Inflammatory macrophage (primary cell): Measurements from ENCODE around the gene AMIGO1.

ENCODE experiments used
- DNase-seq, 2 donors: peaks; one replicate each; pipeline ENCODE4 v3.0.0-alpha.2; 2020 to 2022
- total RNA-seq, 18 experiments: gene quantifications; one replicate each; lab custom pipeline; 2026; ENCODE audit warnings: mixed read lengths in 6 of 18, inconsistent platforms in 2 of 18; lab: John Stamatoyannopoulos, UW

AMIGO1 gene, protein sequence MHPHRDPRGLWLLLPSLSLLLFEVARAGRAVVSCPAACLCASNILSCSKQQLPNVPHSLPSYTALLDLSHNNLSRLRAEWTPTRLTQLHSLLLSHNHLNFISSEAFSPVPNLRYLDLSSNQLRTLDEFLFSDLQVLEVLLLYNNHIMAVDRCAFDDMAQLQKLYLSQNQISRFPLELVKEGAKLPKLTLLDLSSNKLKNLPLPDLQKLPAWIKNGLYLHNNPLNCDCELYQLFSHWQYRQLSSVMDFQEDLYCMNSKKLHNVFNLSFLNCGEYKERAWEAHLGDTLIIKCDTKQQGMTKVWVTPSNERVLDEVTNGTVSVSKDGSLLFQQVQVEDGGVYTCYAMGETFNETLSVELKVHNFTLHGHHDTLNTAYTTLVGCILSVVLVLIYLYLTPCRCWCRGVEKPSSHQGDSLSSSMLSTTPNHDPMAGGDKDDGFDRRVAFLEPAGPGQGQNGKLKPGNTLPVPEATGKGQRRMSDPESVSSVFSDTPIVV
- 0.16 to 8.3 (median 3.4) reads per million in 18 experiments for total RNA-seq

DNA sequence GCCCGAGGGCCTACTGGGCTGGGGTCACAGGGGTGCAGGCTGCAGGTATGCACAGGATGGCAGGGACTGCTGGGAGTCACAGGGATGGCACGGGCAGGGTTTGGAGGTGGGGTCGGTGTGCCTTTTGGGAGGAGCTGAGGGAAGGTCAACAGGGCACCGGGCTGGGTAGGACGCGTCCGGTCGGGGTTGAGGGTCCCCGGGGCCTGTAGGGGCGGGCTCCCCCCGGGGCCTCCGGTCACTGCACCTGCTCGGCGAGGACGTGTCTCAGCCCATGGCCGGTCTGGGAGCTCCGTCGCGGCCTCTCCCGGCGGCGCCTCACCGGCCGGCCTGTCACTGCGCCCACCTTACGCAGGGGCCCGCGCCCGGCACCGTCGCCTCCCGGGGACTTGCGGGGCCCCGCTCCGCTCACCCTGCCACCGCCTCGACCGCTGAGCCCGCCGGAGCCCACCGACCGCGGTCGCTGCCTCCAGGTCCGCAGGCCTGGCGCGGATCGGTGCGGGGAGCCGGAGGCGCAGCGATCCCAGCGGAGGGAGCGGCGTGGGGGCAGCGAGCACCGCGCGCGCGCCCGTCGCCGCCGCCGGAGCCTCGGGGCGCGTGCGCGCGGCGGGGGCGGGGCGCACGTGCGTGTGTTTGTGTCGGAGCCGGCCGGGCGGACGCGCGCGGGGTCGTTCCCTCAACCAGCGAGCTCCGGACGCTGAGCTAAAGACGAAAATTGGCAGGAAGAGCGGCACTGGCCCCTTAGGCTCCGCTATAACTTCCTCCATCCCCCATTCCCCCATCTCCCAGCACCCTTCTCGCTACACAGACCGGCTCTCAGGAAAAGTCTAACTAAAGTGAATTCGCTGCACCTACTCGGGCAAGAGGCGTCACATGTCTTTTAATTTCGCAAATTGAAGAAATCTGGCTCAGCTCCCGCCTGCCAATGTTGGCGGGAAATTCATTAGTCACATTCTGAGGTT lies at the start of gene AMIGO1:
AMIGO1 (minus strand) TSS at position 552 of the 959 bp plus-strand sequence. CDS start 815 bp downstream, outside the sequence.
- DNase-seq: peak; percentile 33 to 44

DNA sequence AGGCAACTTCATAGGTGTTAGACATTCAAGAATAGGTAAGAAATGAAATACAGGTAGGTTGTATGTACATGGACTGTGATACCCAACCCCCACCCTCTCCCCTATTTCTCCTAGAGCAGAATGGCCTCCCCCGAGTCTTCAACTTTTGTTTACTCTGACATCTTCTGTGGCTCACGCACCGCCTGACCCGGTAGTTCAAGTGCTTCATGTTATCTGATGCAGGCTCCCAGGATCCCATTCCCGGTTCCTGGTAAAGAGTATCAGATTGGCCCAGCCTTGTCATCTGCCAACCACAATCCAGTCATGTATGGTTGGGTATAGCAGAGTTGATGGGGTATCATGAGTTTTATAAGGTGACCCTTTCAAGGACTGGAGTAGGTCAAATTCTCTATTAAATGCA lies 48.0 kb upstream of the AMIGO1 start:
- DNase-seq: no peak

DNA sequence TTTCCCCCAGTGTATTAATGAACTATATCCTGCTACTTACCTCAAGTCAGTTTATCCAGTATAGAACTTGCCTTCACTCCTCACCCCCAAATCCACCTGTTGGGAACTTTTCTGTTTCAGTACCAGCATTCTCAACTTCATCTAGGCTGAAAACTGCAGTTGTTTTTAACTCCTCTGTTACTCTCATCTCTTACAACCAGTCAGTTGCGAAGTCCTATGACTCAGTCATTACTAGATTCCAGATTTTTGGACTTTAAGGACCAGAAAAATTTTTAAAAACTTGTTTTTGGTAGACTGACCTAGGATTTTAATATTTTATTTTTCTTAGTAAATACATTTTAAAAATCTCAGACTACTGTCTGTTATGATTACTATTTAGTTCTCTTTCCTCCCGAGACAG lies 47.0 kb upstream of the AMIGO1 start:
- DNase-seq: no peak

DNA sequence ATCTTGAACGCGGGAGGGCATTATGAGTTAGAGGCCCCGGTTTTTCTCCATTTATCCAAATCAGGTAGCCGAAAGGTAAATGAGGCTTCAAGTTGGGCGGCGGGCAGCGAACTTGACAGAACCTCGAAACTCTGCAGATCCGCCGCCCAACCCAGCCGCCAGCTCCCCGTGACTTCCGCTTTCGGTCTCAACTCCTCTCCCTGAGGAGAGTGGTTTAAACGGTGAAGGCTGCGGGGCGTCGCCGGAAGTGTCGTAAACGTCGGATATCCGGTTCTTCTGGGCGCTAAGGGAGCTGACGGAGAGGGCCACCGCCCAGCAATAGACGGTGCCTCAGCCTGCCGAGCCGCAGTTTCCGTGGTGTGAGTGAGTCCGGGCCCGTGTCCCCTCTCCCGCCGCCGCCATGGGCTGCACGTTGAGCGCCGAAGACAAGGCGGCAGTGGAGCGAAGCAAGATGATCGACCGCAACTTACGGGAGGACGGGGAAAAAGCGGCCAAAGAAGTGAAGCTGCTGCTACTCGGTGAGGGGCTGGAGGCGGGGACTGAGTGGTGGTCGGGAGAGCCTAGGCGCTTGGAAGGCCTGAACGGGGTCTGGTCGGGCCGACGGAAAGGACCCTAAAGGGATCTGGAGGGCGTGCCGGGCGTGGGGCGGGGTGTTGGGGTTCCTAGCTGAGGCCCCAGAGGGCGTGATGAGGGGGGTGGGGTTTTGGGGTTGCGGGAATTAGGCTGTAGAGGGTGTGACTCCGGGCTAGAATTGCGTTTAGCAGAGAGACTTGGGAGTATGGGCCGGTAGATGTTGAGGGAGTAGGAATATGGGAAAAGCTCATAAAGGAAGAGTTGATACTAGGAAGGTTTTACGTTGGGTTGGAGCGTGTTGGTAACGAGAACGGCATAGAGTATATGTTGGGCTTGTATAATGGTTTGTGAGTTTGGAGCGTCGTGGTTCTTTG lies 39.1 kb upstream of the AMIGO1 start, which contains the start of gene GNAI3:
GNAI3 (plus strand) TSS at position 295 of the 947 bp plus-strand sequence; CDS start at position 401, 106 bp downstream.
- peak; percentile 97 to 98 for DNase-seq

DNA sequence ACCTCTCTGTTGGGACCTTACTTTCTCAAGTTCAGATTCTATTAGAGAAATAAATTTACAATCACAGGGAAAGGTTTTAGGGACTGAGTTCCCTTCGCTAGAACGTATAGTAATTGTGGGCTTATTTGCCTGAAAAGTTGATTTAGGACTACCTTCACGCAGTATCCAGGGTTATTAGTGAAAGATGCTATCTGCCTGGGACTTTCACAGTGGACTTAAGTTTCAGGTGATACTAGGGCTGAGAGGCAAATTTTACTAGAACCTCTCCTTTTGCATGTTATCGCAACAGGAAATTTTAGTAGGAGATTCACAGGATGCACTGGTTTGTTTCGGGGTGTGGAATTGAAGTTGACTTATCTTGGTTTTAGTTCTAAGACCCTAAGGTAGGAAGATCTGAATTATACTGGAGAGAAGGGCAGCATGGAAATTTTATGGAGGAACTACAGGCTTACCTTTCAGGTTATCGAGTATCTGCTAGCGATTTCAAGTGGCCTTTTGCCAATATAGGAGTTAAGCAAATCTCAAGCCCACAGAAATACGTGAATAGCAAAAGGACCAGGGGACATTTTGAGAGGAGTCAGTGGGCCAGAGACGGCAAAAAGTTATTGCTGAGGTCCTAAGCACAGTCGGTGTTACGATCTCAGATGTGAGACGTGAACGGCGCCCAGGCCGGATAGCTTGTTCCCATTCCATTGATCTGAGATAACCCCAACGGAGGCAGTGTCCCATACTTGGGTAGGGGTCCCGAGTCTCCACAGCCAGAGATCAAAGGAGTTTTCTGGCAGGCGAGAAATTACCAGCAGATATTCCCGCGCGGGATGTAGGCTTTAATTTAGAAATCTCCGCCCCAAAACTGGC lies 38.2 kb upstream of the AMIGO1 start:
- peak; percentile 12 to 36 for DNase-seq

DNA sequence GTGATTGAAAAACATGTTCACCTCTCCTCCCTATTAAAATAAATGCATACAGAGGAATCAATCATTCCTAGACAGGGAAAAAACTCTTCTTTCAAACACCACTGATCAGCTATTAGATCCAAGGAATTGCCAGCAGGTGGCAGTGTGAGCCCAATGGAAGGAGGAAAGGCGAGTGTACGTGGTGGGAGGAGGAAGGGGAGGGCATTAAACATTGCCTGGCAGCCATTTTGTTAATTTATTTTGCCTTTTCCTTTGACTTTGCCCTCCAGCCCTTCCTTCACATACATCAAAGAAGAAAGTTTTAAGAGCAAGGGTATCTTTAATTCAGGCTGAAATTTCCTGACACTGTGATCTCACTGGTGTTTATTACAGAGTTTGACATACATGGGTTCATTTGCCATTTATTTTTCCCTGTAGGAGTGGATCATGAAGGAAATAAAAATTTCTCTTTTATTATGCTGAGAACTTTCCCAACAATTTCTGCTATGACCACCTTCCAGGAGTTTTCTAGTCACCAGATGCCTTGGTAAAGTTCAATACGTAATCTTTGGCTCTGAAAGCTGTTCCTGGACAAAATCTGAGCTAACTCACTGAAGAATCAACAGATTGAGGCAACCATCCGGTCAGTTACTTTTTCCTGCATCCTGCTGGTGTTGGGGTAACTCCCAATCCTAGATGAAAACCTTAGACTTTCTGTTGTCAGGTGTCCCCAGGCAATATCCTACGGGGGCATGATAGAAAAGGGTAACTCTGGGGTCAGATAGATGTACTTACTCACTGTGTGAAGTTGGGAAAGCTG lies 37.0 kb upstream of the AMIGO1 start:
- peak; percentile 91 to 94 for DNase-seq

DNA sequence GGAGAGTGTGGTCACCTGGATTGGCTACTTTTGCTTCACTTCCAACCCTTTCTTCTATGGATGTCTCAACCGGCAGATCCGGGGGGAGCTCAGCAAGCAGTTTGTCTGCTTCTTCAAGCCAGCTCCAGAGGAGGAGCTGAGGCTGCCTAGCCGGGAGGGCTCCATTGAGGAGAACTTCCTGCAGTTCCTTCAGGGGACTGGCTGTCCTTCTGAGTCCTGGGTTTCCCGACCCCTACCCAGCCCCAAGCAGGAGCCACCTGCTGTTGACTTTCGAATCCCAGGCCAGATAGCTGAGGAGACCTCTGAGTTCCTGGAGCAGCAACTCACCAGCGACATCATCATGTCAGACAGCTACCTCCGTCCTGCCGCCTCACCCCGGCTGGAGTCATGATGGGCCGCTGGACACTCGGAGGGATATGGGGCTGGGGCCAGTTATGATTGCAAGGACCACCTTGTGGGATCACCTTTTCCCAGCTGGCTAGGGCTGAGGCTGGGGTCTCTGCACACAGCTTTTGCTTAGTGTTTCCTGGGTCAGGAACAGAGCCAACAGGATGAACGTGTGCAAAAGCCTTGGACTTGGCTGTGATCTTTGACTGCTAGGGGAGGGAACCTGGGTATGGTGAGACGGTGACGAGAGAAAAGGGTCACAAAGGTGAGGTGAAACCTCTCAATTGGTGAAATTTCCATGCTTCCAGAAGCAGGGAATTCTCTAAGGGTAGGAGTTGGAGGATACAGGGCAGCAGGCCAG lies 34.6 kb upstream of the AMIGO1 start:
- no peak for DNase-seq

DNA sequence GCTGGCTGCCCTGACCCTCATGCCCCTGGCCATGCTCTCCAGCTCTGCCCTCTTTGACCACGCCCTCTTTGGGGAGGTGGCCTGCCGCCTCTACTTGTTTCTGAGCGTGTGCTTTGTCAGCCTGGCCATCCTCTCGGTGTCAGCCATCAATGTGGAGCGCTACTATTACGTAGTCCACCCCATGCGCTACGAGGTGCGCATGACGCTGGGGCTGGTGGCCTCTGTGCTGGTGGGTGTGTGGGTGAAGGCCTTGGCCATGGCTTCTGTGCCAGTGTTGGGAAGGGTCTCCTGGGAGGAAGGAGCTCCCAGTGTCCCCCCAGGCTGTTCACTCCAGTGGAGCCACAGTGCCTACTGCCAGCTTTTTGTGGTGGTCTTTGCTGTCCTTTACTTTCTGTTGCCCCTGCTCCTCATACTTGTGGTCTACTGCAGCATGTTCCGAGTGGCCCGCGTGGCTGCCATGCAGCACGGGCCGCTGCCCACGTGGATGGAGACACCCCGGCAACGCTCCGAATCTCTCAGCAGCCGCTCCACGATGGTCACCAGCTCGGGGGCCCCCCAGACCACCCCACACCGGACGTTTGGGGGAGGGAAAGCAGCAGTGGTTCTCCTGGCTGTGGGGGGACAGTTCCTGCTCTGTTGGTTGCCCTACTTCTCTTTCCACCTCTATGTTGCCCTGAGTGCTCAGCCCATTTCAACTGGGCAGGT lies 33.9 kb upstream of the AMIGO1 start:
- no peak for DNase-seq

DNA sequence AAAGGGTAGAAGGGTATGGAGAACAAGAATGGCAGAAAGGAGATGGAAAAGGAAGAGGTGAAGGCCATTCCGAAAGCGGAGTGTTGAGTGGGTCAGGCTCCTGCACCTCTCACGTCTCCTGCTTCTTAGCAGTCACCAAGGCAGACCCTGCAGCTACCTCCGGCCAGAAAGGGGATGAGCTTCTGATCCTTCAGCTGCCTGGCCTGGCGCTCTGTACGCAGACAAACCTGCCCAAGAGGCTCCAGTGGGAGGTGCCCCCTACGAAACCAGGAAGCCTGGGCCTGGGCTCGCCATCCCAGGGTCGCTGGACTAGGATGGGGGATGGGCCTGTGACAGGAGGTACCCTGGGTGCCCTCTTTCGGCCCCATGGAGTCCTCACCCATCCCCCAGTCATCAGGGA lies 33.1 kb upstream of the AMIGO1 start:
- no peak for DNase-seq

DNA sequence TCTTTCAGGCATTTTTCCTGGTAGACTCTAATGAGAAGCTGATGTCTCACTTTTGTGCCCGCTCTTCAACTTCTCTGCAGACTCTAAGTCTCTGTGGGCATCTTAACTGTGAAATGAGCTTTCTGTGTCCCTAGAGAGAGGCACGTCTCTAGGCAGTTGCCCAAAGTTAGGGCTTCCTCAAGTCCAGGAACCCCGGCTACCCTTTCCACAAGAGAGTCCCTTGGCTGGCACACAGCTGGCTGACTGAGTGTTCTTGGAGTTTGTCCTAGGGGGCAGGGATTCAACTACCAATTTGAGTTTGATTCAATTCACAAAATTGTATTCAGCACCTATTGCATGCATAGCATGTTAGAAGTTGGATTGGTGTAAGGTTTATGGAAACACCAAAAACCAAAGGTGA lies 31.6 kb upstream of the AMIGO1 start:
- DNase-seq: no peak

DNA sequence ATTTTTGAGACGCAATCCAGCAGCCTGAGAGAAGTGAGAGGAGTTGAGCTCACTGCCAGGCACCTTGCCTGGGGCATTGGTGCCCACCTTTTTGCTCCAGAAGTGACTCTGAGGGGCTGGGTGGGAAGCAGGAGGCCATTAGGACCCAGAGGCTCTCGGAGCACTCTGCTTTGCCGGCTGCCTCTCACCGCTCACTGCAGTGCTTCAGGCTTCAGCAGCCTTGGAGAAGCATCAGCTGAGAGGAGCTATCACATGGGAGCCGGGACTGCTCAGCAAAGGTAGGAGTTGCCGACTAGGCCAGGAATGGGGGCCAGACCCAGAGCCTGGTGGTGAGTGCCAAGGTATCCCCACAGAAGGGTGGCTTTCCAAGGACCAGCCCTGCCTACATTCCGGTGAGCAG lies 30.1 kb upstream of the AMIGO1 start, which contains the start of gene GPR61:
GPR61 (plus strand) TSS at position 197 of the 400 bp plus-strand sequence. CDS start 3,151 bp downstream, outside the sequence.
- DNase-seq: no peak

DNA sequence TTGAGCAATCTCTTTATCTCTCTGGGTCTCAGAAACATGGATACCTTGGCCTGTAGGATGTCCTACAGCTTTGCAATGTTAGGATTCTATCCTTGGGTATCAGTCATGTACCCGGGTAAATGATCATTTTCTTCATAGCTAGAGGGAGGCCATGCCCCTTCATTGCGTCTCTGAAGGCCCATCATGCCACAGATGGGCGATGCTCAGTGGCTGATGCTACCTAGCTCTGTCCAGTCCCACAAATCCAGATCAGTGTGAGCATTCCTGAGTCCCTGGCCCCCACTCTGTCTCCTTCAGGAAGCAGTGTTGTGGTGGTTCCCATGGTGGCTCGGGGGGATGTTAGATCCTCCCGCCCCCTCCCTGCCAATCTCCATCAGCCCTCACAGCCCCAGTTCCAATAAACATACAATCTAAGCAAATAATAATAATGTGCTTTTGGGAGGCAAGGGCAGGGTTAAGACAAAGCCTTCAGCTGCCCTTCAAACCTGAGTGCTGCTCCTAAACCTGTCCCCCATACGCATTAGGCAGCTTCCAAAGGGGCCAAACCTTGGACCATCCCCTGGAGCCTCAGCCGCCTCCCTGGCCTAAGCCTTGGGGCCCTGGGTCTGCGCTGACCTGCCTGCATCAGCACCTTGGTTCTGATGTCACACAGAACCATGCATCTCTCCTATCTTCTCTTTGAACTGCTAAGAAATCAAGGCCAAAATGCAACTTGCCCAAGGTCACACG lies 29.5 kb upstream of the AMIGO1 start:
- no peak for DNase-seq

DNA sequence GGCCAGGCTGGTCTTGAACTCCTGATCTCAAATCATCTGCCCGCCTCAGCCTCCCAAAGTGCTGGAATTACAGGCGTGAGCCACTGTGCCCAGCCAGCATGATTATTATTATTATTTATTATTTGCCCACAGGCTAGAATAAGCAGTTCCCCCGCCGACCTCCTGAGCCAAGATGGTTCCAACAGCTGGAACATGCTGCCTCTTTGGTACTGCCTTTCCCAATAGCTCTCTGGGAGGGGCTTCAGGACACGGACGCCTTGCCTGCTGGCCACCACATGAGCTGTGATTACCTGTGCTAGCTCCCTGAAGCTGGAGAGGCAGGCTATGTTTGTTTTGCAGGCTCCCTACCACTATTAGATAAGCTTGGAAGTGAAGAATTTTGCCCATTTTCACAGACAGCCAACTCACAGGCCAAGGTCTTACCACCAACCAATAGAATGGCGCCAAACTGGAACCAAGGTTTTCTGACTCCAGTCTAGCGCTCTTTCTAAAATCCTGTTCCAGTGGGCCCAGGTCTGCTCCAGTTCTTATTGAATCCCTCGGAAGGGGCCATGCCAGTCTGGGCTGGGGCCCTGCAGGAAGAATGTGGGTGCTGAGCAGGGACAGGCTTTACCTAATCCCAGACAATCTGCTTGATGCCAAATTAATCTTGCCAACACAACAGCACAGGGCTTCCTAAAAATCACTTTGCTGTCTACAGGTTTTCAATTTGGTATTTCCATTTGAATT lies 28.1 kb upstream of the AMIGO1 start:
- DNase-seq: no peak

DNA sequence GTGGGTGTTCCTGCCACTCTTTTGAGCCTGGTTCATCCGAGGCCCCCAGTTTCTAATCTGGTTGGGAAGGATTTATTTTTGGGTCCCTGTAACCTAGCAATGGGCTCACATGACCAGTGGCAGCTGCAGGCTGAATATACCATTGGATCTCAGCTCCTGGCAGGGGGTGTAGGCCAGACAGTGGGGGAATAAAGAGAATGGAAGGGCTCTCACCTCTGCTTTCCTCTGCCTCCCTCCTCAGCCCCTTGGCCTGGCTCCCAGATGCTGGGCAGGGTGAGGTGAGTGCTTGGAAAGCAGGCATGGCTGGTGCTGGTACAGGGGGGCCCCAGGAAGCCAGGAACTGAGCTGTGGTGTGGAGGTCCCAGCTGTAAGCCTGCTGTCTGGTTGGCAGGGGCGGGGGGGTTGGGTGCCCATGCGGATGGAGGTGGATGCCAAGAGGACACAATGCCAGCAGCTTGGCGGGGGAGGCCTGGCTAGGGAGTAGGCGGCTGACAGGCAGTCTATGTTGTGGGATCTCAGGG lies 26.5 kb upstream of the AMIGO1 start:
- DNase-seq: no peak

DNA sequence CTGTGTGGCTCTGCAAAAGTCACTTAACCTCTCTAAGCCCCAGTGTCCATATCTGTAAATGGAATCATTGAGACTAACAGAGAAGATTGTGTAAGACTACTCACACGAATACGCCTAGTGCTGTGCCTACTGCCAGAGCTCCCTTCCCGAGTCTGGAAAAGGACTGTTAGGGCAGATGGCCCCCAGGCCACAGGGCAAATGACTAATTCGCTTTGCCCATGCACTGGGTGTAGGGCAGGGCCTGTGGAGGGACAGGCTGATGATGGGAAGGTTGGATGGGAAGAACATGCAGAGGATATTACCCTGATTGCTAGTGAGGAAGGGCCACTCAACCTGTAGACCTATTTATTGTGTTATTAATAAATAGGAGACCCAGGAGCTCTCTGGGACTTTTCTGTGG lies 26.0 kb upstream of the AMIGO1 start:
- no peak for DNase-seq

DNA sequence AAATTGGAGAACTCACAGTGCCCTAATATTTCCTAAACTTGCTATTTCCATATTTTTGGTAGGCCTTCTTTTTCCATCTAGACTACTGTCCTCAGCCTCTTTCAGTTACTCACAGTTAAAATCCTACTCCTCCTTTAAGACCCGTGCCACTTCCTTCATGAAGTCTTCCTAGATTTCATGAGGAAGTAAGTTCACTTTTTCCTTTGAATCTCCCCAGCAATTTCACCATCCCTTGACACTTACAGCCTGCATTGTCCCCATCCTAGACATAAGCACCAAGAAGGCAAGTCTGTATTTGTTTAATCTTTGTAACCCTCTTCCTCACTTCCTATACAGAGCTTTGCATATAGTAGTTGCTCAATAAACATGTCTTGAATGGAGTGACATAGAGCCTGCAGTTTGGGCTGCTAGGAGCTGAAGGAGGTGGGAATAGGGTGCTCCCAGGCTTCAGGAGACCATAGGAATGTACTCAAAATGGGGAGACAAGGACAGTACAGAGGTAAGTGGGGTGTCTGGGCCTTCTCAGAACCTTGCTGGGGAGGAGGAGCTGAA lies 24.9 kb upstream of the AMIGO1 start:
- DNase-seq: no peak
